ENCODE results near the gene ARID5B. TPM values are rescaled to one million over a fixed set of nuclear protein-coding genes. Genes with fewer than 3 reads are reported as not detected.

The ARID5B gene
- total and polyA plus RNA-seq, 2 experiments from 2014 or later = 1.3 to 1.6 TPM

DNA sequence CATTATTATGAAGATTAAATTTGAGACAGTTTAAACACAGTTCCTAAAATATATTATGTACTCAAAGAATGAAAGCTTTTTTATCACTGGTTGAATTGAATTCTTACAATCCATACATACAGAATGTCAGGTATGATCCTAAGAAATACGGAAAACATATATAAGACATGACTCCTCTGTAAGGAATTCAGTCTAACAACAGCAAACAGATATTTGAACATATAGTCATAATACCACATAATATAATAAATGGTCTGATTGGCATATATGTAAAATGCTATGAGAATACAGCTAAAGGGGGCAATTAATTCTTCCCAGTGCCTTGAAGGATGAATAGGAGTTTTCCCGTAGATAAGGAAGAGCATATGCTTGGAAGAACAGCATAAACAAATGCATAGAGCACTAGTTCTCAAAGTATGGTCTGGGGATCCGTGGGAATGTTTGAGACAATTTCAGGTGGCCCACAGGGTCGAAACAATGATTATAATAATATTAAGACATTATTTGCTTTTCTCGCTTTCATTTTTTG is 10.6 kb upstream of the ARID5B start:
- H3K79me2 ChIP-seq (replicated peaks; ENCODE audit: insufficient read depth) = no peaks in the 10 kb centered on the region
- Mint-ChIP-seq H3K4me1 (no peaks in the 10 kb centered on the region), H3K9me3 (no peaks in the 10 kb centered on the region), H3K27ac (no peak overlapping the region), H3K27me3 (ENCODE audit: insufficient read depth, low read depth, poor library complexity) (no peaks in the 10 kb centered on the region), H3K4me3 (no peak overlapping the region), H3K36me3 (ENCODE audit: low read depth) (no peaks in the 10 kb centered on the region)
- no peak overlapping the region for H2AFZ ChIP-seq
- H3K27me3 ChIP-seq (ENCODE audit: insufficient read depth) = no peaks in the 10 kb centered on the region
- H3K36me3 ChIP-seq (ENCODE audit: insufficient read depth) = no peaks in the 10 kb centered on the region
- no peak for ATAC-seq
- no peaks in the 10 kb centered on the region for H3K4me1 ChIP-seq (ENCODE audit: insufficient read depth)
- TF ChIP-seq ZNF331 (CRISPR knock-in tag; IDR thresholded peaks at IDR 0.05; ENCODE audit: low read depth) (no peak), EZH2phosphoT487 (IDR thresholded peaks at IDR 0.05; ENCODE audit: unreplicated experiment) (no peak), CREB1 (CRISPR knock-in tag; IDR thresholded peaks at IDR 0.05; ENCODE audit: low read depth) (no peak), NANOG (IDR thresholded peaks at IDR 0.05; ENCODE audit: borderline replicate concordance) (no peak), ZNF114 (CRISPR knock-in tag; IDR thresholded peaks at IDR 0.05) (no peak)
- TF ChIP-seq, protein P1, sequence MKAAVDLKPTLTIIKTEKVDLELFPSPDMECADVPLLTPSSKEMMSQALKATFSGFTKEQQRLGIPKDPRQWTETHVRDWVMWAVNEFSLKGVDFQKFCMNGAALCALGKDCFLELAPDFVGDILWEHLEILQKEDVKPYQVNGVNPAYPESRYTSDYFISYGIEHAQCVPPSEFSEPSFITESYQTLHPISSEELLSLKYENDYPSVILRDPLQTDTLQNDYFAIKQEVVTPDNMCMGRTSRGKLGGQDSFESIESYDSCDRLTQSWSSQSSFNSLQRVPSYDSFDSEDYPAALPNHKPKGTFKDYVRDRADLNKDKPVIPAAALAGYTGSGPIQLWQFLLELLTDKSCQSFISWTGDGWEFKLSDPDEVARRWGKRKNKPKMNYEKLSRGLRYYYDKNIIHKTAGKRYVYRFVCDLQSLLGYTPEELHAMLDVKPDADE (IDR thresholded peaks at IDR 0.05) = no peak
- TF ChIP-seq, protein P2, sequence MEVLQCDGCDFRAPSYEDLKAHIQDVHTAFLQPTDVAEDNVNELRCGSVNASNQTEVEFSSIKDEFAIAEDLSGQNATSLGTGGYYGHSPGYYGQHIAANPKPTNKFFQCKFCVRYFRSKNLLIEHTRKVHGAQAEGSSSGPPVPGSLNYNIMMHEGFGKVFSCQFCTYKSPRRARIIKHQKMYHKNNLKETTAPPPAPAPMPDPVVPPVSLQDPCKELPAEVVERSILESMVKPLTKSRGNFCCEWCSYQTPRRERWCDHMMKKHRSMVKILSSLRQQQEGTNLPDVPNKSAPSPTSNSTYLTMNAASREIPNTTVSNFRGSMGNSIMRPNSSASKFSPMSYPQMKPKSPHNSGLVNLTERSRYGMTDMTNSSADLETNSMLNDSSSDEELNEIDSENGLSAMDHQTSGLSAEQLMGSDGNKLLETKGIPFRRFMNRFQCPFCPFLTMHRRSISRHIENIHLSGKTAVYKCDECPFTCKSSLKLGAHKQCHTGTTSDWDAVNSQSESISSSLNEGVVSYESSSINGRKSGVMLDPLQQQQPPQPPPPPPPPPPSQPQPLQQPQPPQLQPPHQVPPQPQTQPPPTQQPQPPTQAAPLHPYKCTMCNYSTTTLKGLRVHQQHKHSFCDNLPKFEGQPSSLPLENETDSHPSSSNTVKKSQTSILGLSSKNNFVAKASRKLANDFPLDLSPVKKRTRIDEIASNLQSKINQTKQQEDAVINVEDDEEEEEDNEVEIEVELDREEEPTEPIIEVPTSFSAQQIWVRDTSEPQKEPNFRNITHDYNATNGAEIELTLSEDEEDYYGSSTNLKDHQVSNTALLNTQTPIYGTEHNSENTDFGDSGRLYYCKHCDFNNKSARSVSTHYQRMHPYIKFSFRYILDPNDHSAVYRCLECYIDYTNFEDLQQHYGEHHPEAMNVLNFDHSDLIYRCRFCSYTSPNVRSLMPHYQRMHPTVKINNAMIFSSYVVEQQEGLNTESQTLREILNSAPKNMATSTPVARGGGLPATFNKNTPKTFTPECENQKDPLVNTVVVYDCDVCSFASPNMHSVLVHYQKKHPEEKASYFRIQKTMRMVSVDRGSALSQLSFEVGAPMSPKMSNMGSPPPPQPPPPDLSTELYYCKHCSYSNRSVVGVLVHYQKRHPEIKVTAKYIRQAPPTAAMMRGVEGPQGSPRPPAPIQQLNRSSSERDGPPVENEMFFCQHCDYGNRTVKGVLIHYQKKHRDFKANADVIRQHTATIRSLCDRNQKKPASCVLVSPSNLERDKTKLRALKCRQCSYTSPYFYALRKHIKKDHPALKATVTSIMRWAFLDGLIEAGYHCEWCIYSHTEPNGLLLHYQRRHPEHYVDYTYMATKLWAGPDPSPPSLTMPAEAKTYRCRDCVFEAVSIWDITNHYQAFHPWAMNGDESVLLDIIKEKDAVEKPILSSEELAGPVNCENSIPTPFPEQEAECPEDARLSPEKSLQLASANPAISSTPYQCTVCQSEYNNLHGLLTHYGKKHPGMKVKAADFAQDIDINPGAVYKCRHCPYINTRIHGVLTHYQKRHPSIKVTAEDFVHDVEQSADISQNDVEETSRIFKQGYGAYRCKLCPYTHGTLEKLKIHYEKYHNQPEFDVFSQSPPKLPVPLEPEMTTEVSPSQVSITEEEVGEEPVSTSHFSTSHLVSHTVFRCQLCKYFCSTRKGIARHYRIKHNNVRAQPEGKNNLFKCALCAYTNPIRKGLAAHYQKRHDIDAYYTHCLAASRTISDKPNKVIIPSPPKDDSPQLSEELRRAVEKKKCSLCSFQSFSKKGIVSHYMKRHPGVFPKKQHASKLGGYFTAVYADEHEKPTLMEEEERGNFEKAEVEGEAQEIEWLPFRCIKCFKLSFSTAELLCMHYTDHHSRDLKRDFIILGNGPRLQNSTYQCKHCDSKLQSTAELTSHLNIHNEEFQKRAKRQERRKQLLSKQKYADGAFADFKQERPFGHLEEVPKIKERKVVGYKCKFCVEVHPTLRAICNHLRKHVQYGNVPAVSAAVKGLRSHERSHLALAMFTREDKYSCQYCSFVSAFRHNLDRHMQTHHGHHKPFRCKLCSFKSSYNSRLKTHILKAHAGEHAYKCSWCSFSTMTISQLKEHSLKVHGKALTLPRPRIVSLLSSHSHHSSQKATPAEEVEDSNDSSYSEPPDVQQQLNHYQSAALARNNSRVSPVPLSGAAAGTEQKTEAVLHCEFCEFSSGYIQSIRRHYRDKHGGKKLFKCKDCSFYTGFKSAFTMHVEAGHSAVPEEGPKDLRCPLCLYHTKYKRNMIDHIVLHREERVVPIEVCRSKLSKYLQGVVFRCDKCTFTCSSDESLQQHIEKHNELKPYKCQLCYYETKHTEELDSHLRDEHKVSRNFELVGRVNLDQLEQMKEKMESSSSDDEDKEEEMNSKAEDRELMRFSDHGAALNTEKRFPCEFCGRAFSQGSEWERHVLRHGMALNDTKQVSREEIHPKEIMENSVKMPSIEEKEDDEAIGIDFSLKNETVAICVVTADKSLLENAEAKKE (CRISPR knock-in tag; IDR thresholded peaks at IDR 0.05) = no peak
- H3K27ac ChIP-seq (ENCODE audit: low read depth) = no peak overlapping the region
- no peak overlapping the region for H3K4me2 ChIP-seq
- no peak for DNase-seq (ENCODE audit: low spot score)
- H3F3A ChIP-seq (replicated peaks; ENCODE audit: low read depth) = no peaks in the 10 kb centered on the region
- peaks cover 4% of the 10 kb centered on the region; the same call in 1 of the 2 replicates for H3K9me2 ChIP-seq (ENCODE audit: insufficient read depth)
- H4K20me1 ChIP-seq (replicated peaks; ENCODE audit: insufficient read depth) = no peaks in the 10 kb centered on the region
- no peak overlapping the region for H3K4me3 ChIP-seq

Data from GM23338 (cell line).